Measurements from ENCODE around the gene KATNB1. TPM values are rescaled to one million over a fixed set of nuclear protein-coding genes. Genes with fewer than 3 reads are reported as not detected.

The KATNB1 gene
- polyA plus RNA-seq, 1 donor from 2014 or later = 57.9 TPM

DNA sequence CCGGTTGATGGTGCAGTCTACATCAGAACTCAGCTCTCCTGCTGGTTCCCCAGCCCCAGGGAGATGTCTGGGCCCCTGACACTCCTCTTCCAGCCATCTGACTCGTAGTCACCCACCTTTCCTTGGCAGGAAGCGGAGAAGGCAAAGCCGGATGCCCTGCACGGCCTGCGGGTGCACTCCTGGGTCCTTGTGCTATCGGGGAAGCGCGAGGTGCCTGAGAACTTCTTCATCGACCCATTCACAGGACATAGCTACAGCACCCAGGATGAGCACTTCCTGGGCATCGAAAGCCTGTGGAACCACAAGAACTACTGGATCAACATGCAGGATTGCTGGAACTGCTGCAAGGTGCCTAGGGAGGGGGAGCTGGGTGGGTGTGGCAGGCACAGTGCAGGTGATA, 28.2 kb upstream of the KATNB1 start:
- Histone ChIP-seq H3K9me2 (ENCODE audit: insufficient read depth, low read length) (no peaks in the 10 kb centered on the region), H3K9me3 (ENCODE audit: low read length) (no peaks in the 10 kb centered on the region), H3K36me3 (ENCODE audit: insufficient read depth, low read length) (no peaks in the 10 kb centered on the region), H3K4me2 (ENCODE audit: low read length) (no peak overlapping the region), H3F3A (ENCODE audit: insufficient read depth, low read length, poor library complexity, severe bottlenecking) (no peaks in the 10 kb centered on the region), H3K27ac (ENCODE audit: low read length) (no peak overlapping the region), H2AFZ (ENCODE audit: low read depth, low read length) (no peak overlapping the region), H3K27me3 (ENCODE audit: insufficient read depth, low read depth, low read length) (no peaks in the 10 kb centered on the region), H3K9ac (ENCODE audit: low read length) (no peak overlapping the region), H3K4me3 (ENCODE audit: low read length) (no peak overlapping the region), H3K79me2 (replicated peaks; ENCODE audit: insufficient read depth, low read length) (no peaks in the 10 kb centered on the region), H4K20me1 (ENCODE audit: insufficient read depth) (no peaks in the 10 kb centered on the region)
- TF ChIP-seq EP300 (conservative IDR thresholded peaks at IDR 0.05; ENCODE audit: poor library complexity, severe bottlenecking) (no peak), EZH2 (IDR thresholded peaks at IDR 0.05; ENCODE audit: borderline replicate concordance, insufficient read depth, low read length, poor library complexity, severe bottlenecking) (no peak), SMC3 (conservative IDR thresholded peaks at IDR 0.05; ENCODE audit: poor library complexity) (no peak), MXI1 (conservative IDR thresholded peaks at IDR 0.05; ENCODE audit: poor library complexity, severe bottlenecking) (no peak)

DNA sequence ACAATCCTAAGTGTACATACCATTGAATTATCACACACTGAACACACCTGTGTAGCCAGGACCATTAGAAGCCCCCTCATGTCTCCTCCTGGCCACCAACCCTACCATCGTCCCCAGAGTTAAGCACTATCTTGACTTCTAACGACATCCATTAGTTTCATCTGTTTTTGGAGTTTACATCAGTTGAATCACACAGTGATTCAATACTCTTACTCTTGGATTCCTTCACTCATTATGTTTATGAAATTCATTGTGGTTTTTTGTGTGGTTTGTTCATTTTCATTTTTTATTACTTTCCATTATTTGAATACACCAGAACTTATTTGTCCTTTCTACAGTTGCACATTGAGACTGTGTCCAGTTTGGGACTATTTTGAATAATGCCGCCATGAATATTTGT, 27.4 kb upstream of the KATNB1 start:
- Histone ChIP-seq H3K4me2 (ENCODE audit: low read length) (no peak overlapping the region), H3K9ac (ENCODE audit: low read length) (no peak overlapping the region), H2AFZ (ENCODE audit: low read depth, low read length) (no peak overlapping the region), H3K27me3 (ENCODE audit: insufficient read depth, low read depth, low read length) (no peaks in the 10 kb centered on the region), H3K36me3 (ENCODE audit: insufficient read depth, low read length) (no peaks in the 10 kb centered on the region), H3F3A (ENCODE audit: insufficient read depth, low read length, poor library complexity, severe bottlenecking) (no peaks in the 10 kb centered on the region), H3K9me3 (ENCODE audit: low read length) (no peaks in the 10 kb centered on the region), H3K79me2 (replicated peaks; ENCODE audit: insufficient read depth, low read length) (no peaks in the 10 kb centered on the region), H3K4me3 (ENCODE audit: low read length) (no peak overlapping the region), H4K20me1 (ENCODE audit: insufficient read depth) (no peaks in the 10 kb centered on the region), H3K27ac (ENCODE audit: low read length) (no peak overlapping the region), H3K9me2 (ENCODE audit: insufficient read depth, low read length) (no peaks in the 10 kb centered on the region)
- TF ChIP-seq, protein P1, sequence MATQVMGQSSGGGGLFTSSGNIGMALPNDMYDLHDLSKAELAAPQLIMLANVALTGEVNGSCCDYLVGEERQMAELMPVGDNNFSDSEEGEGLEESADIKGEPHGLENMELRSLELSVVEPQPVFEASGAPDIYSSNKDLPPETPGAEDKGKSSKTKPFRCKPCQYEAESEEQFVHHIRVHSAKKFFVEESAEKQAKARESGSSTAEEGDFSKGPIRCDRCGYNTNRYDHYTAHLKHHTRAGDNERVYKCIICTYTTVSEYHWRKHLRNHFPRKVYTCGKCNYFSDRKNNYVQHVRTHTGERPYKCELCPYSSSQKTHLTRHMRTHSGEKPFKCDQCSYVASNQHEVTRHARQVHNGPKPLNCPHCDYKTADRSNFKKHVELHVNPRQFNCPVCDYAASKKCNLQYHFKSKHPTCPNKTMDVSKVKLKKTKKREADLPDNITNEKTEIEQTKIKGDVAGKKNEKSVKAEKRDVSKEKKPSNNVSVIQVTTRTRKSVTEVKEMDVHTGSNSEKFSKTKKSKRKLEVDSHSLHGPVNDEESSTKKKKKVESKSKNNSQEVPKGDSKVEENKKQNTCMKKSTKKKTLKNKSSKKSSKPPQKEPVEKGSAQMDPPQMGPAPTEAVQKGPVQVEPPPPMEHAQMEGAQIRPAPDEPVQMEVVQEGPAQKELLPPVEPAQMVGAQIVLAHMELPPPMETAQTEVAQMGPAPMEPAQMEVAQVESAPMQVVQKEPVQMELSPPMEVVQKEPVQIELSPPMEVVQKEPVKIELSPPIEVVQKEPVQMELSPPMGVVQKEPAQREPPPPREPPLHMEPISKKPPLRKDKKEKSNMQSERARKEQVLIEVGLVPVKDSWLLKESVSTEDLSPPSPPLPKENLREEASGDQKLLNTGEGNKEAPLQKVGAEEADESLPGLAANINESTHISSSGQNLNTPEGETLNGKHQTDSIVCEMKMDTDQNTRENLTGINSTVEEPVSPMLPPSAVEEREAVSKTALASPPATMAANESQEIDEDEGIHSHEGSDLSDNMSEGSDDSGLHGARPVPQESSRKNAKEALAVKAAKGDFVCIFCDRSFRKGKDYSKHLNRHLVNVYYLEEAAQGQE (IDR thresholded peaks at IDR 0.05; ENCODE audit: borderline replicate concordance) = no peak
- no peak for TF ChIP-seq MXI1 (conservative IDR thresholded peaks at IDR 0.05; ENCODE audit: poor library complexity, severe bottlenecking)

DNA sequence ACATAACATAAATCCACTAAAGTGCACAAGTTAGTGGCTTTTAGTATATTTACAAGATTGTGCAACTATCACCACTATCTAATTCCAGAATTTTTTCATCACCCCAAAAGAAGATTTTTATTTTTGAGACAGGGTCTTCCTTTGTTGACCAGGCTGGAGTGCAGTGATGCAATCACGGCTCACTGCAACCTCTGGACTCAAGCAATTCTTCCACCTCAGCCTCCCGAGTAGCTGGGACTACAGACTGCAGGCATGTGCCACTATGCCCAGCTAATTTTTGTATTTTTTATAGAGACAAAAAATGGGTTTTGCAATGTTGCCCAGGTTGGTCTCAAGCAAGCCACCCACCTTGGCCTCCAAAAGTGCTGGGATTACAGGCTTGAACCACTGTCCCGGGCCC, 25.9 kb upstream of the KATNB1 start:
- Histone ChIP-seq H2AFZ (ENCODE audit: low read depth, low read length) (no peak overlapping the region), H3K27me3 (ENCODE audit: insufficient read depth, low read depth, low read length) (no peaks in the 10 kb centered on the region), H3K36me3 (ENCODE audit: insufficient read depth, low read length) (no peaks in the 10 kb centered on the region), H3K27ac (ENCODE audit: low read length) (no peak overlapping the region), H3F3A (ENCODE audit: insufficient read depth, low read length, poor library complexity, severe bottlenecking) (no peaks in the 10 kb centered on the region), H3K4me3 (ENCODE audit: low read length) (no peak overlapping the region), H3K79me2 (replicated peaks; ENCODE audit: insufficient read depth, low read length) (no peaks in the 10 kb centered on the region), H3K9ac (ENCODE audit: low read length) (no peak overlapping the region), H3K4me2 (ENCODE audit: low read length) (no peak overlapping the region), H3K9me2 (ENCODE audit: insufficient read depth, low read length) (no peaks in the 10 kb centered on the region), H3K9me3 (ENCODE audit: low read length) (no peaks in the 10 kb centered on the region), H4K20me1 (ENCODE audit: insufficient read depth) (no peaks in the 10 kb centered on the region)
- TF ChIP-seq POLR2AphosphoS5 (IDR thresholded peaks at IDR 0.05) = no peak
- TF ChIP-seq SMC3 (conservative IDR thresholded peaks at IDR 0.05; ENCODE audit: poor library complexity) = no peak
- no peak for TF ChIP-seq EZH2 (IDR thresholded peaks at IDR 0.05; ENCODE audit: borderline replicate concordance, insufficient read depth, low read length, poor library complexity, severe bottlenecking)
- no peak for TF ChIP-seq MXI1 (conservative IDR thresholded peaks at IDR 0.05; ENCODE audit: poor library complexity, severe bottlenecking)
- TF ChIP-seq, protein P2, sequence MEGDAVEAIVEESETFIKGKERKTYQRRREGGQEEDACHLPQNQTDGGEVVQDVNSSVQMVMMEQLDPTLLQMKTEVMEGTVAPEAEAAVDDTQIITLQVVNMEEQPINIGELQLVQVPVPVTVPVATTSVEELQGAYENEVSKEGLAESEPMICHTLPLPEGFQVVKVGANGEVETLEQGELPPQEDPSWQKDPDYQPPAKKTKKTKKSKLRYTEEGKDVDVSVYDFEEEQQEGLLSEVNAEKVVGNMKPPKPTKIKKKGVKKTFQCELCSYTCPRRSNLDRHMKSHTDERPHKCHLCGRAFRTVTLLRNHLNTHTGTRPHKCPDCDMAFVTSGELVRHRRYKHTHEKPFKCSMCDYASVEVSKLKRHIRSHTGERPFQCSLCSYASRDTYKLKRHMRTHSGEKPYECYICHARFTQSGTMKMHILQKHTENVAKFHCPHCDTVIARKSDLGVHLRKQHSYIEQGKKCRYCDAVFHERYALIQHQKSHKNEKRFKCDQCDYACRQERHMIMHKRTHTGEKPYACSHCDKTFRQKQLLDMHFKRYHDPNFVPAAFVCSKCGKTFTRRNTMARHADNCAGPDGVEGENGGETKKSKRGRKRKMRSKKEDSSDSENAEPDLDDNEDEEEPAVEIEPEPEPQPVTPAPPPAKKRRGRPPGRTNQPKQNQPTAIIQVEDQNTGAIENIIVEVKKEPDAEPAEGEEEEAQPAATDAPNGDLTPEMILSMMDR (IDR thresholded peaks at IDR 0.05; ENCODE audit: poor library complexity, severe bottlenecking) = no peak
- TF ChIP-seq, protein P1 (IDR thresholded peaks at IDR 0.05; ENCODE audit: borderline replicate concordance) = no peak
- TF ChIP-seq EP300 (conservative IDR thresholded peaks at IDR 0.05; ENCODE audit: poor library complexity, severe bottlenecking) = no peak

Data from neural cell (in vitro differentiated cells).